ENCODE measurements around the gene MGRN1. TPM values are rescaled to one million over a fixed set of nuclear protein-coding genes. Genes with fewer than 3 reads are reported as not detected.

Gene MGRN1
- total RNA-seq, 2 donors from 2014 or later: 35.6 to 47.4 TPM

DNA sequence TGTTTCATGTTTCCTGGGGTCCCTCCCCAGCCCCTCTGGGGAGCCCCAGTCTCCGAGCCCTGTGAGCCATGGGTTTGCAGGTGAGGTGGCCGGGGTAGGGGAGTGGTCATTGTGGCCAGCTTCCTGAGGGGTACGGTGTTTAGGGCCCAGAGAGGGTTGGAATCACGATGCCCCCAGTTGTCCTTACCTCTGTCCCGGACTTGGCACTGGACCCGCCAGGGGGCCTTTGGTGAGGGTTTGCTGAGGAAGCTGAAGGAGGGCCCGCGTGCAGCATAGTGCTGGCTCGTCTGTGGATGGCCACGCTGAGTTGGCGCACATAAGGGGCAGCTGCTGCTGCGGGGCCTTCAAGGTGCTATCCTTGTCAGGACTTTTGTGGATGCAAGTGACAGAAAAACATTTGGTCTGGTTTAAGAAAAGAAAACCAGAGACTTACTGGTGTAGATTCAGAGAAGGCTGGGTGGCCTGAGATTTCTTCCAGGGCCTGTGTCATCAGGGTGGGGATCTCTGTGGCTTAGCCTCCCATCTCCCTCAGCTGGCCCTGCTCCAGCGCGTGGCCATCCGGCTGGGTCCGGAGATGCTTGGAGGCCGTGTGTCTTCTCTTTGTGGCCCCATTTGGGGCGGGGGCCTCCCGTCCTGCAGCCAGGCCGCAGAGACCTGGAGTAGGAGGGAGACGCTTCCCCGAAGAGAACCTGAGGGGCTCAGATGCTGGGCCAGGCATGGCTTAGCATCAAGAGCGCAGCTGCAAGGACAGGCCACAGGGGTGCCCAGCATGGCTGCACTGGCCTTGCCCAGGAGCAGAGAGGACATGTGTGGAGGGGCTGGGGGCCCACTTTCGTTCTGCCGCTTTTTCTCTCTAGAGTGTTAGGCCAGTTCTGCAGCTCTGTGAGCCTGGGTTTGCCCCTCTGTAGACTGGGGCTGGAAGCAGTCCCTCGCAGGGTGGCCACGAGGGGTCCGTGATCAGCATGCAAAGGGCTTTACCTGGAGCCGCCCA is 35.0 kb downstream of the MGRN1 start:
- DNase-seq (ENCODE audit: low spot score): no peak
- no peaks in the 10 kb centered on the region for H3K27me3 ChIP-seq
- peaks cover 0 to 28% of the 10 kb centered on the region in 2 donors for H3K4me1 ChIP-seq
- no peaks in the 10 kb centered on the region for H3K9me3 ChIP-seq
- peak overlapping the region in 1 of 2 donors; percentile 7 for H3K27ac ChIP-seq
- TF ChIP-seq, protein P1, sequence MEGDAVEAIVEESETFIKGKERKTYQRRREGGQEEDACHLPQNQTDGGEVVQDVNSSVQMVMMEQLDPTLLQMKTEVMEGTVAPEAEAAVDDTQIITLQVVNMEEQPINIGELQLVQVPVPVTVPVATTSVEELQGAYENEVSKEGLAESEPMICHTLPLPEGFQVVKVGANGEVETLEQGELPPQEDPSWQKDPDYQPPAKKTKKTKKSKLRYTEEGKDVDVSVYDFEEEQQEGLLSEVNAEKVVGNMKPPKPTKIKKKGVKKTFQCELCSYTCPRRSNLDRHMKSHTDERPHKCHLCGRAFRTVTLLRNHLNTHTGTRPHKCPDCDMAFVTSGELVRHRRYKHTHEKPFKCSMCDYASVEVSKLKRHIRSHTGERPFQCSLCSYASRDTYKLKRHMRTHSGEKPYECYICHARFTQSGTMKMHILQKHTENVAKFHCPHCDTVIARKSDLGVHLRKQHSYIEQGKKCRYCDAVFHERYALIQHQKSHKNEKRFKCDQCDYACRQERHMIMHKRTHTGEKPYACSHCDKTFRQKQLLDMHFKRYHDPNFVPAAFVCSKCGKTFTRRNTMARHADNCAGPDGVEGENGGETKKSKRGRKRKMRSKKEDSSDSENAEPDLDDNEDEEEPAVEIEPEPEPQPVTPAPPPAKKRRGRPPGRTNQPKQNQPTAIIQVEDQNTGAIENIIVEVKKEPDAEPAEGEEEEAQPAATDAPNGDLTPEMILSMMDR (IDR thresholded peaks at IDR 0.05): no peak
- H3K4me3 ChIP-seq: no peak overlapping the region
- peaks cover 53% of the 10 kb centered on the region for H3K36me3 ChIP-seq

DNA sequence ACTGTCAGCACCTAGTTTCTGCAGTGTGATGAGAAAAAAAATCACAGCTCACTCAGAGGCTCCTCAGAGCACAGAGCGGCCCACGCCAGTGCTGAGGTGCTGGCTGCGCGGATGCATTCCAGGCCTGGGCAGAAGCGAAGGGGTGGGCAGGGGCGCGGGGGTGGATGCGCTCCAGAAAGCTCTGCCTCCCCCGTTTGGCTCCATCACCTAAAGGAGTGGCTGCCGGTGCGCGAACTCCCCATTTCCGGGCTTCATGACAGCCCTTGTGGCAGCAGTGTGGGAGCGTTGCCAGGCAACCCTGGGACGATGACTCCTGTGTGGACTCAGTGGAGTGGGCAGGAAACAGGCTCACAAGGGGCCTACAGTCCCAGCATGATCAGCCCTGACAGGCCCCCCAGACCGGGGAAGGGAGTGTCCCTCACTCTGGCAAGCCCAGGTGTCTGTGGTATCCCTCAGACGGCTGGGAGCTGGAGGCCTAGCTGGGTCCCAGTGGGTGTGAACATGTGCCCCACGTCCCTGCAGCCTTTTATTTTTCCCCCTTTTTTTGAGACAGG is 35.9 kb downstream of the MGRN1 start:
- Histone ChIP-seq H3K4me3 (no peak overlapping the region), H3K4me1 (peaks cover 0 to 28% of the 10 kb centered on the region in 2 donors), H3K27ac (peak overlapping the region in 1 of 2 donors; percentile 7), H3K36me3 (peaks cover 48% of the 10 kb centered on the region), H3K27me3 (no peaks in the 10 kb centered on the region), H3K9me3 (no peaks in the 10 kb centered on the region)
- TF ChIP-seq, protein P1 (IDR thresholded peaks at IDR 0.05): no peak
- DNase-seq (ENCODE audit: low spot score): peak; percentile 64

DNA sequence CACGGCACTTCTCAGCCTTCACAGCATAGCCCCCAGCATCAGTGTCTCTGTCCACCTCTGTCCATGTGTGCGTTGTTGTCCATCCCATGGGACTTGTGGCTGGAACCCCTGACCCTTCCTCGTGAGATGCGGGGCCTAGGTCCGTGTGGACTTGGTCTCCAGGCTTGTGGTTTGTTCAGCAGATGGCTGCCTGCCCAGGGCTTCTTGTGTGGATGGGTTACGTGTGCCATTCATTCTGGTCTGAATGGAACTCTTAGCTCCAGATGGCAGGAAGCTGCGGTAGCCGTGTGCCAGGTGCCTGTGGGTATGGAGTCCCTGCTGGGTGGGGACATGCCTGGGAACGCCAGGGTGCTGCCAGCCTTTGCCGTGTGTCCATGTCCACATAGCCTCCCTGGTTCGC is 37.0 kb downstream of the MGRN1 start:
- peaks cover 46% of the 10 kb centered on the region for H3K36me3 ChIP-seq
- TF ChIP-seq, protein P1 (IDR thresholded peaks at IDR 0.05): no peak
- no peak overlapping the region for H3K4me3 ChIP-seq
- DNase-seq (ENCODE audit: low spot score): no peak
- peaks cover 0 to 28% of the 10 kb centered on the region in 2 donors for H3K4me1 ChIP-seq
- H3K27me3 ChIP-seq: no peaks in the 10 kb centered on the region
- no peak overlapping the region for H3K27ac ChIP-seq
- H3K9me3 ChIP-seq: no peaks in the 10 kb centered on the region

DNA sequence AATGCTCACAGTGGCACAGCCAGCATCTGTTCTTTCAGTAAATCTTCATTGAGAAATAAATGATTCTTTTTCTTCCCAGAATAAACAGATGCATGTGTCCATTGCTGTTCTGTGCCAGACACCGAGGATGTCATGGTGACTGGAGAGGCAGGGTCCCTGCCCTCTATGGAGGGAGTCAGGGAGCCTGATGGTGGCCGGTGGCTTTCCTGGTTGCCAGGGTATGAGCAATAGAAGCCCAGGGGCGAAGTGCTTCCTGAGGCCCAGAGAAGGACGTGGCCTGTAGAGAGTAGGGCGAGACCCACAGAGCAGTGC is 38.8 kb downstream of the MGRN1 start:
- TF ChIP-seq, protein P1 (IDR thresholded peaks at IDR 0.05): no peak
- no peak for DNase-seq (ENCODE audit: low spot score)
- H3K36me3 ChIP-seq: peaks cover 46% of the 10 kb centered on the region

DNA sequence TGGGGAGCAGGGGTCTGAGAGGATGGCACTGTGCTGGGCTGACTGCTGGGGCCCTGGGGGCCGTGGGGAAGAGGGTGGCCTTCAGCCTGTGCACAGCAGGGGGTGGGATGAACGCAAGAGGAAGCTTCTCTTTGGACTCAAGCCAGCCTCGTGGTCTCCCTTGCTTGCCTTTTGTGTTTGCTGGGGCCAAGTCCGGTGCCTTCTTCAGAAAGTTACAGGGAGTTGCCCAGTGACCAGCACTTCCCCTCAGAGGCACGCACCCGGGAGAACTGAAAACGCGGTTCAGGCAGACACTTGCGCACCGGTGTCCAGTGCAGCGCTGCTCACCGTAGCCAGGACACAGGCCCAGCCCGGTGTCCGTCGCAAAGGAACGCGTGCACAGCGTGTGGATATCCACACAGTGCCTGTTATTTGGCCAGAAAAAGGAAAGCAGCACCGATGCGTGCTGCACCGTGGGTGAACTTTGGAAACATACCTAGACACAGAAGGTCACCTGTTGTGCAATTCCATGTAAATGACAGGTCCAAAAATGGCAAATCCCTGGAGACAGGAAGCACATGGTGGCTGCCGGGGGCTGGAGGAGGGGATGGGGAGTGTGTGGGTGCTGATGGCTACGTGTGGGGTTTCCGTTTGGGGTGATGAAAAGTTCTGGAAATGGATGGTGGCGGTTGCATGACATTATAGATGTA is 39.3 kb downstream of the MGRN1 start:
- no peaks in the 10 kb centered on the region for H3K27me3 ChIP-seq
- peak; percentile 64 for DNase-seq (ENCODE audit: low spot score)
- H3K36me3 ChIP-seq: peaks cover 46% of the 10 kb centered on the region
- no peaks in the 10 kb centered on the region for H3K9me3 ChIP-seq
- H3K4me3 ChIP-seq: no peak overlapping the region
- TF ChIP-seq, protein P1 (IDR thresholded peaks at IDR 0.05): no peak
- no peak overlapping the region for H3K27ac ChIP-seq
- H3K4me1 ChIP-seq: peaks cover 0 to 28% of the 10 kb centered on the region in 2 donors

More for the DNA sequence above, 38.8 kb downstream of the MGRN1 start:
- Histone ChIP-seq H3K9me3 (no peaks in the 10 kb centered on the region), H3K27me3 (no peaks in the 10 kb centered on the region), H3K4me1 (peaks cover 0 to 28% of the 10 kb centered on the region in 2 donors), H3K27ac (no peak overlapping the region), H3K4me3 (no peak overlapping the region)

Data from right atrium auricular region (tissue), 2 donors.